CD14-positive monocyte (primary cell): ENCODE data around the gene PRSS27. TPM values are rescaled to one million over a fixed set of nuclear protein-coding genes. Genes with fewer than 3 reads are reported as not detected.
"Not testable (repeated sequence)": the region's sequence is repeated elsewhere in the genome, so short reads cannot be mapped to it uniquely, and the experiment has no call there.

Source experiments
- DNase-seq, 3 donors: peaks; one replicate each; pipeline ENCODE4 v3.0.0-alpha.2; 2011 to 2022
- H2AFZ ChIP-seq: 2 replicates; pipeline ENCODE4 v1.6.0; 2012; ENCODE audit warnings: mild to moderate bottlenecking, low read depth, low read length, inconsistent platforms; ENCODE audit not compliant: insufficient read depth, poor library complexity, severe bottlenecking
- H3K27ac ChIP-seq, 2 donors: 1 replicate in 1 of 2; 2 replicates in 1 of 2; pipeline ENCODE4 v1.5.1; 2012 to 2013; ENCODE audit warnings: low read length in 2 of 2, control low read depth in 1 of 2, inconsistent platforms in 1 of 2, low read depth in 1 of 2, mild to moderate bottlenecking in 1 of 2
- H3K27me3 ChIP-seq, 2 donors: one replicate each; pipeline versions ENCODE4 v1.6.0 to v1.6.1; 2011 to 2013; ENCODE audit warnings: low read length in 2 of 2; ENCODE audit not compliant: control insufficient read depth in 2 of 2, insufficient read depth in 2 of 2
- H3K36me3 ChIP-seq, 2 donors: replicated peaks in 1 of 2; 1 replicate in 1 of 2; 2 replicates in 1 of 2; pipeline versions ENCODE4 v1.5.1 to v1.6.1; 2012 to 2013; ENCODE audit warnings: low read length in 2 of 2, control low read depth in 1 of 2, inconsistent platforms in 1 of 2, mild to moderate bottlenecking in 1 of 2; ENCODE audit not compliant: insufficient read depth in 2 of 2, control insufficient read depth in 1 of 2
- H3K4me1 ChIP-seq, 2 donors: 1 replicate in 1 of 2; 2 replicates in 1 of 2; pipeline versions ENCODE4 v1.5.1 to v1.6.1; 2012 to 2013; ENCODE audit warnings: low read length in 2 of 2, control low read depth in 1 of 2, inconsistent platforms in 1 of 2, mild to moderate bottlenecking in 1 of 2, moderate library complexity in 1 of 2; ENCODE audit not compliant: insufficient read depth in 2 of 2, control insufficient read depth in 1 of 2
- H3K4me2 ChIP-seq: replicated peaks from 2 replicates; pipeline ENCODE3; 2012; ENCODE audit warnings: low read length, moderate library complexity, mild to moderate bottlenecking; ENCODE audit not compliant: poor library complexity, severe bottlenecking; ENCODE audit errors: extremely low read depth
- H3K4me3 ChIP-seq, 3 experiments: fragments of 200-600 bp in 1 of 3; sonication (generic) in 1 of 3; replicated peaks in 1 of 3; 1 replicate in 2 of 3; 2 replicates in 1 of 3; pipeline ENCODE4 v1.5.1; 2011 to 2013; ENCODE audit warnings: low read length in 3 of 3, mild to moderate bottlenecking in 3 of 3, control low read depth in 2 of 3, low read depth in 2 of 3, inconsistent platforms in 1 of 3, moderate library complexity in 1 of 3
- H3K79me2 ChIP-seq: 2 replicates; pipeline ENCODE4 v1.6.0; 2012; ENCODE audit warnings: mild to moderate bottlenecking, control low read depth, inconsistent platforms, low read length, moderate library complexity; ENCODE audit not compliant: insufficient read depth
- H3K9ac ChIP-seq: 2 replicates; pipeline ENCODE4 v1.6.0; 2017; ENCODE audit warnings: low read length, mild to moderate bottlenecking; ENCODE audit not compliant: insufficient read depth, poor library complexity, severe bottlenecking
- H3K9me3 ChIP-seq, 2 donors: replicated peaks in 1 of 2; 1 replicate in 1 of 2; 2 replicates in 1 of 2; pipeline versions ENCODE4 v1.5.1 to v1.6.1; 2012 to 2013; ENCODE audit warnings: low read length in 2 of 2, control low read depth in 1 of 2; ENCODE audit not compliant: control insufficient read depth in 1 of 2, insufficient read depth in 1 of 2
- H4K20me1 ChIP-seq: 2 replicates; pipeline ENCODE4 v1.6.0; 2012; ENCODE audit warnings: mild to moderate bottlenecking, low read length, control low read depth, moderate library complexity; ENCODE audit not compliant: insufficient read depth
- H3K27ac Mint-ChIP-seq, 7 donors: one replicate each; pipeline ENCODE4 v1.8.0; 2020; ENCODE audit warnings: mild to moderate bottlenecking in 7 of 7, mixed read lengths in 7 of 7, moderate library complexity in 6 of 7, inconsistent platforms in 2 of 7
- H3K27me3 Mint-ChIP-seq, 3 donors: one replicate each; pipeline ENCODE4 v1.8.0; 2021 to 2022; ENCODE audit warnings: low read depth in 3 of 3, mild to moderate bottlenecking in 3 of 3, mixed read lengths in 3 of 3, moderate library complexity in 3 of 3, inconsistent platforms in 1 of 3
- H3K36me3 Mint-ChIP-seq, 2 donors: one replicate each; pipeline ENCODE4 v1.8.0; 2020; ENCODE audit warnings: mixed read lengths in 2 of 2, inconsistent platforms in 1 of 2, mild to moderate bottlenecking in 1 of 2
- H3K4me1 Mint-ChIP-seq: one replicate; pipeline ENCODE4 v1.8.0; 2020; ENCODE audit warnings: mild to moderate bottlenecking, mixed read lengths
- H3K4me3 Mint-ChIP-seq, 2 donors: one replicate each; pipeline ENCODE4 v1.8.0; 2020; ENCODE audit warnings: mild to moderate bottlenecking in 2 of 2, mixed read lengths in 2 of 2, moderate library complexity in 1 of 2
- H3K9me3 Mint-ChIP-seq, 7 donors: one replicate each; pipeline ENCODE4 v1.8.0; 2020 to 2022; ENCODE audit warnings: mixed read lengths in 7 of 7, mild to moderate bottlenecking in 6 of 7, moderate library complexity in 6 of 7, inconsistent platforms in 2 of 7
- CTCF ChIP-seq: fragments of 200-600 bp; IDR thresholded peaks from one replicate; pipeline ENCODE4 v1.8.0; 2022; ENCODE audit warnings: antibody characterized with exemption, mild to moderate bottlenecking
- WGBS: methylation state at CpG from one replicate; pipeline ENCODE4 v1.1.5; 2013; ENCODE audit warnings: missing lambda C conversion rate; ENCODE audit not compliant: insufficient coverage; 5-methylcytosine and 5-hydroxymethylcytosine counted together
- intact Hi-C, 2 donors: fragments of 100-400 bp; cut with micrococcal nuclease; formaldehyde crosslinking; loops; one replicate each; pipeline versions ENCODE4 v1.15.0 to v1.15.1; 2023
- polyA plus RNA-seq, 3 donors: library from polyadenylated mRNA; depleted of rRNA in 1 of 3; unstranded in 2 of 3; stranded (reverse) in 1 of 3; fragments of 300-500 nt in 2 of 3; fragments of >200 nt in 1 of 3; fragmentation: Illumina TruSeq in 2 of 3; gene quantifications; 1 replicate in 2 of 3; 2 replicates in 1 of 3; pipeline ENCODE4 v1.2.3, GENCODE V29; 2012 to 2021

The PRSS27 gene
- polyA plus RNA-seq, 3 donors = 1.1 TPM; not detected in 2

- Histone ChIP-seq H2AFZ (no peak overlapping the region), H3K27me3 (no peaks in the 10 kb centered on the region), H3K4me3 (no peak overlapping the region), H3K9me3 (no peaks in the 10 kb centered on the region), H3K27ac (no peak overlapping the region), H3K36me3 (peaks cover 28 to 32% of the 10 kb centered on the region in 2 donors), H4K20me1 (peaks cover 61% of the 10 kb centered on the region), H3K9ac (peak overlapping the region; percentile 4), H3K4me2 (peak overlapping the region; percentile 7), H3K4me1 (peaks cover 24 to 27% of the 10 kb centered on the region in 2 donors), H3K79me2 (peaks cover 55% of the 10 kb centered on the region)
- Mint-ChIP-seq H3K4me3 (no peak overlapping the region), H3K9me3 (peaks cover 0 to 2% (median 0%) of the 10 kb centered on the region in 7 donors), H3K36me3 (peaks cover 14 to 30% of the 10 kb centered on the region in 2 donors), H3K27ac (peak overlapping the region in 2 of 7 donors; percentile 4 to 24), H3K4me1 (peaks cover 31% of the 10 kb centered on the region), H3K27me3 (peaks cover 0 to 4% (median 0%) of the 10 kb centered on the region in 3 donors)
- DNase-seq = no peak
- intact Hi-C loops = no loop called here
- WGBS = 25% methylated on average over 32 of the region's 36 CpGs
- TF ChIP-seq CTCF = no peak
These were observed 29.8 kb downstream of the PRSS27 start for GRCh38 chr16:2689968-2690801.

GRCh38 chr16:2689422-2689821 is 30.6 kb downstream of the PRSS27 start:
- Histone ChIP-seq H3K36me3 (peaks cover 28 to 32% of the 10 kb centered on the region in 2 donors), H3K4me1 (peaks cover 32 to 35% of the 10 kb centered on the region in 2 donors), H3K79me2 (peaks cover 60% of the 10 kb centered on the region), H4K20me1 (peaks cover 65% of the 10 kb centered on the region)
- H3K9me3 Mint-ChIP-seq, H3K9me3 ChIP-seq, H3K27me3 Mint-ChIP-seq, H3K4me3 Mint-ChIP-seq, H3K27me3 ChIP-seq, H3K4me3 ChIP-seq, H3K9ac ChIP-seq, H2AFZ ChIP-seq, DNase-seq, H3K4me2 ChIP-seq, intact Hi-C loops, H3K27ac ChIP-seq: not testable (repeated sequence)
- WGBS = no CpG with 5 or more reads among the region's 13 CpGs
- peak overlapping the region in 1 of 7 donors; percentile 66 for H3K27ac Mint-ChIP-seq
- H3K36me3 Mint-ChIP-seq = peaks cover 14 to 30% of the 10 kb centered on the region in 2 donors
- peaks cover 36% of the 10 kb centered on the region for H3K4me1 Mint-ChIP-seq
